GM19452 (cell line): Measurements from ENCODE around the gene ARHGAP6.

Experiments
- ATAC-seq: cut with Tn5 transposase; IDR thresholded peaks from one replicate; pipeline ENCODE4 v1.9.1; 2021; ENCODE audit not compliant: unreplicated experiment

The ARHGAP6 gene

GRCh38 chrX:11406109-11406765 lies 259.5 kb downstream of the ARHGAP6 start:
- ATAC-seq: no peak

DNA sequence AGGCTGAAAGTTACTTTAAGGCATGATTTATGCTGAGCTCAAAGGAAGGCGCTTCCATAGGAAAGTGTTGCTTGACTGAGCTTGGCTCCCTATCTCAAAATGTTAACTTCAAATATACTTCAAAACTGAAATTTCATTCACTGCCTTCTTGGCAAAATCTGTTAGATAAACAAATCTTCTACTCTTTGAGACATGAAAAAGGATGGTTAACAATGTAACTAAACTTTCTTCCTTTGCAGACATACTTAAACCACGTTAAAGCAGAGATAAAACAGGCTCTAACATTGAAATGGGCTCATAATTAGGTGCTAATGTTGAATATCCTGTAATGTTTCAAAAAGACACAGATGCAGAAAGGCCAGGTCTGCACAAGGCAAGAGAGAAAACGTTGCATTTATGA lies 262.1 kb downstream of the ARHGAP6 start:
- no peak for ATAC-seq

GRCh38 chrX:11401966-11402365 lies 263.8 kb downstream of the ARHGAP6 start:
- ATAC-seq: no peak

GRCh38 chrX:11399489-11400094 lies 266.1 kb downstream of the ARHGAP6 start:
- ATAC-seq: no peak

DNA sequence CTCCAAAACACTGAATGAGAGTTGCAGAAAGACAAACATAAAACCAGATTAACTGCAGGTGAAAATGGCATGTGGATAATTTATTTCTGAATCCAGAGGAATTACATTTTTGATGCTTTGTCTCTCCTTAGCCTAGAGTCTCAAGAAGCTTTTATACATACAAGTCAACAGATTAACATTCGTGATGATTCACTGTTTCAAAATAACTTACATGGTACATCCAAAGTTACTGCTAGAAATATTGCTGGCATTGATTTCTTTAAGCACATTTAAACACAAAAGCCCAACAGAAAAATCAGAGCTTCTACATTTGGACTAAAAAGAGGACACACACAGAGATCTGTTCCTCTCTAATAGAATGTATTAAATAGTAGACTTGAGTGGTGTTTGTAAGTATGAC lies 266.9 kb downstream of the ARHGAP6 start:
- no peak for ATAC-seq

GRCh38 chrX:11398139-11398538 lies 267.6 kb downstream of the ARHGAP6 start:
- ATAC-seq: no peak

DNA sequence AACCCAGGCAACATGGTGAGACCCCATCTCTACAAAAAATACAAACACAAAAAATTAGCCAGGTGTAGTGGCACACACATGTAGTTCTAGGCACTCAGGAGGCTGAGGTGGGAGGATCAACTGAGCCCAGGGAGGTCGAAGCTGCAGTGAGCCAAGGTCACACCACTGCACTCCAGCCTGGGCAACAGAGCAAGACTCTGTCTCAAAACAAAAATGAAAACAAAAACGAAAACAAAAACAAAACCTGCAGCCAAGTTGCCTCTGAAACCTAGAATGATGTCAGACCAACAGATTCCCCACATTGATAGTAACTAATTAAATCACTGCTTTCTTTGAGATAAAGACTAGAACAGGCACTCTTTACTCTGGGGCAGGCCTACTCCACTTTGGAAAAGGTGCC lies 268.0 kb downstream of the ARHGAP6 start:
- ATAC-seq: no peak

DNA sequence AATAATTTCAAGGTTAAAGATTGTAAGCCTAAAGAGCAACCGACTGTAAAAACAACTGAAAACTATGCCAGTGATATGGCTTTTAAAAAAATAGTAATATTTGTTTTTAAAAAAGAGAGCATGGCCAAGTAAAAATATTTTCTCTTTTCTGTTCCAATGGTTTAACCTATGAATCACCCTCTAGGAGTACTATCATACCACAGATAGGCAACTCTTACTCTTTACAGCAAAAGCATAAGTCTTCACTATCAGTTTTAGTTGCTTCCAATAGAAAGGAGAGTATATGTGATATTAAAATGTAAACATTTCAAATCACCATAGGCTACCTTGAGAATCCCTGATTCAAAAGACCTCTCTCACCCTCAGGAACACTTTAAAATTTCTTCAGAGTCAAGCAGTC lies 269.9 kb downstream of the ARHGAP6 start:
- ATAC-seq: no peak

- no peak for ATAC-seq
These were observed 271.6 kb downstream of the ARHGAP6 start for GRCh38 chrX:11393949-11394654.

- ATAC-seq: no peak
These were observed 278.9 kb downstream of the ARHGAP6 start for GRCh38 chrX:11386812-11387211.

DNA sequence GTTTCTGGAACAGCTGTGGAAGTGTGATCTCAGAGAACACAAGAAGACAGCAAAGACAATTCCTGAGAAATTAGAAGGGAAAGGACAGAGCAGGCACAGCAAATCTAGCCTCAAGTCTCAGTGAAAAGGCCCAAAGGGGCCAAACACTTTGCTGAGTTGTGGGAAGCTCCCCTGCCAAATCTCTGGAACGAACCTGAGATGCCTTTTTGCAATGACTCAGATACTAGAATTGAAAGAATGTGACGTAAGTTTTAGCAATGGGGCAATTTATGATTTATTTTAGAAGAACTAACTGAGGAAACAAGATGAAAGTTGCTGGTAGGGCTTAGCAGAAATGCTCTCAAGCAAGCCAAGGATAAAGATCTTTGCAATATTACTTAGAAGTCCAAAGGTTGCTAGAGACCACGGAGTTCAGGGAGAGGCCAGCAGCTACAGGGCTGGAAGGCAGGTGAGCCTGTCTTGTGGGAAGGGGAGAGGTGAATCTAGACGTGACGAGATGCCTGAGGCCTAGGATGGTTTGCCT lies 279.7 kb downstream of the ARHGAP6 start:
- no peak for ATAC-seq

- no peak for ATAC-seq
These were observed 282.8 kb downstream of the ARHGAP6 start for GRCh38 chrX:11382930-11383329.

DNA sequence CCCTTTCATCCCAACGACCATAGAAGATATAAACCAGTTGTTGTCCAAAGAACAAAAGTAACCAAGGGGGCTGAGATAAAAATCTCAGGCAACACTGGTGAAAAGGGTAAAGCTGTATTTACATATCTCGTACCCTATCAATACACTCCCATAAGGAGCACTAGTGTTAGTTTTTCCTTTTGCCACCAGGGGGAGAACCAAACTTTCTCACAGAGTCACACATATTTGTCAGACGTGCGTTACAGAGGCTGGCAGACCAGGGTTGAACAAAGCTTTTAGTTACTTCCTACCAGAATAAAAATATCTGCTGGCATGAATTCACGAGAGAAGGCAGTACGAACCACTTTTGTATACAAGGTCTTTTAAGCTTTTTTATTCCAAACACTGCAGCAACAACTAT lies 284.3 kb downstream of the ARHGAP6 start:
- ATAC-seq: peak; percentile 69

- ATAC-seq: no peak
These were observed 285.4 kb downstream of the ARHGAP6 start for GRCh38 chrX:11380187-11380844.

DNA sequence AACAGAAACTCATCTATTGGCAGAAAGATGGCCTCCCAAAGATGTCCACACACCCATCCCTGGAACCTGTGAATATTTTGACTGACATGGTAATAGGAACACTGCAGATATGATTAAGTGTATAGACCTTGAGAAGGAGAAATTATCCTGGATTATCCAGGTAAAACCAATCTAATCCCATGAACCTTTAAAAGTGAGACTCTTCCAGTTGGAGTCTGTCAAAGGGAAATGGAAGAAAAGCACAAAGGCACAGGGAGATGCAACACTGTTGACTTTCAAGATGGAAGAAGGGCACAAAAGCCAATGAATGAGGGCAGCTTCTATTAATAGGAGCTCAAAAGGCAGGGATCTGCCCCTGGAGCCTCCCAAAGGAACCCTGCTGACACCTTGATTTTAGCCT lies 289.6 kb downstream of the ARHGAP6 start:
- ATAC-seq: no peak

- ATAC-seq: no peak
These were observed 290.1 kb downstream of the ARHGAP6 start for GRCh38 chrX:11375614-11376119.

DNA sequence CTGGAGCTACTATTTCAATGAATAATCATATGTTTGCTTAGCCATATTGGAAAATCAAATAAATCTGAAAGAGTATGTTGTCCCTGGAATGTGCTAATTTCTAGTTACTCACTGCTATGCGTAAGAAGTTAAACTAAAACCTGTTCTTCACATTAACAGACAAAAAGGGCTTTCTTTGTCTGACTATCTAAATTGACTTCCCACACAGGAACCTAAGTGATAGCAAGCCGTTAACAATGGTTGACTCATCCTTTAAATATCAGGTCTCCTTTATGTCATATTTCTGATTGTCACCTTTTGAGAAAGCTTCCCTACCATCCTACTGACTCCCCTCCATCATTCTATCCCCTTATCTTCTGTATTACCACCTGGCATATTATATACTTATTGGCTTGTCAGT lies 291.1 kb downstream of the ARHGAP6 start:
- ATAC-seq: no peak

DNA sequence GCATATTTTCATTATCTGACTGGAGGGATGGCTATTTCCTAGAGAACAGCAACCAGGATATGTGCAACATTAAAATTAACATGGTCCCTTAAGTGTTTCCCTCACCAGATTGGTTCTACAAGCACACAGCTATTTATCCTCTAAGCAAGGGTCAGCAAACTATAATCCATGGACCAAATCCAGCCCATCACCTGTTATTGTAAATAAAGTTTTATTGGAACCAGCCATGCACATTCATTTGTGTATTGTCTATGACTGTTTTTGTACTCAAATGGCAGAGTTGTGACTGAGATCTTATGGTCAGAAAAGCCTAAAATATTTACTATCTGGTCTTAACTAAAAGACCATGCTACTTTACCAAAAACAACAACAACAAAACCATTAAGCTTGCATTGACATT lies 294.6 kb downstream of the ARHGAP6 start:
- ATAC-seq: no peak

- no peak for ATAC-seq
These were observed 297.9 kb downstream of the ARHGAP6 start for GRCh38 chrX:11367609-11368430.

- ATAC-seq: no peak
These were observed 298.6 kb downstream of the ARHGAP6 start for GRCh38 chrX:11366998-11367595.
